Astrocyte of the cerebellum (primary cell): ENCODE measurements around the gene REP15.

ENCODE experiments used
- DNase-seq: peaks from one replicate; pipeline ENCODE4 v3.0.0-alpha.2; 2011; ENCODE audit warnings: low read depth
- H3K4me3 ChIP-seq: 2 replicates; pipeline ENCODE4 v1.5.1; 2011; ENCODE audit warnings: mild to moderate bottlenecking, low read depth, low read length, moderate library complexity
- in situ Hi-C: cut with HindIII; loops from 2 replicates; pipeline ENCODE4 v1.10.0; 2017; ENCODE audit warnings: low sequenced_read_pairs
- TF ChIP-seq, protein P1 (sequence below): IDR thresholded peaks from 2 replicates; pipeline ENCODE4 v1.5.1; 2012; ENCODE audit warnings: low read length, low read depth, moderate library complexity, mild to moderate bottlenecking; ENCODE audit errors: missing control alignments

Gene REP15

DNA sequence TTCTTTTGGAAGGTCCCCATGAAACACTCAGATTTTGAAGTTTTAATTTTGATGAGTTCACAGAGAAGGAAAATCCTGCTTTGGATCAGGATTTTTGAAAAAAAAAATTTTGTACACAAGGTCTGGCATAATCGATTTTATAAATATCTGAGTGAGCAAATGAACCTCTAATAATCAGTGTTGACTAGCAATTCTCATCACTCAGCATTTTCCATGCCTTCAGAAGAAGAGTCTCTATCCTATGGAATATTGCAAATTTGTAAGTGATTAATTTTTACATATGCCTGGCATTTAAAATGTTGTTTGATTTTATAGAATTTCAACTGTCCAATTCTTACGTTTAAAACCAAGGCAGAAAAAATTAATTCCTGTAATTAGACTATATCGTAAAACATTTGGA lies 30.5 kb upstream of the REP15 start:
- TF ChIP-seq, protein P1, sequence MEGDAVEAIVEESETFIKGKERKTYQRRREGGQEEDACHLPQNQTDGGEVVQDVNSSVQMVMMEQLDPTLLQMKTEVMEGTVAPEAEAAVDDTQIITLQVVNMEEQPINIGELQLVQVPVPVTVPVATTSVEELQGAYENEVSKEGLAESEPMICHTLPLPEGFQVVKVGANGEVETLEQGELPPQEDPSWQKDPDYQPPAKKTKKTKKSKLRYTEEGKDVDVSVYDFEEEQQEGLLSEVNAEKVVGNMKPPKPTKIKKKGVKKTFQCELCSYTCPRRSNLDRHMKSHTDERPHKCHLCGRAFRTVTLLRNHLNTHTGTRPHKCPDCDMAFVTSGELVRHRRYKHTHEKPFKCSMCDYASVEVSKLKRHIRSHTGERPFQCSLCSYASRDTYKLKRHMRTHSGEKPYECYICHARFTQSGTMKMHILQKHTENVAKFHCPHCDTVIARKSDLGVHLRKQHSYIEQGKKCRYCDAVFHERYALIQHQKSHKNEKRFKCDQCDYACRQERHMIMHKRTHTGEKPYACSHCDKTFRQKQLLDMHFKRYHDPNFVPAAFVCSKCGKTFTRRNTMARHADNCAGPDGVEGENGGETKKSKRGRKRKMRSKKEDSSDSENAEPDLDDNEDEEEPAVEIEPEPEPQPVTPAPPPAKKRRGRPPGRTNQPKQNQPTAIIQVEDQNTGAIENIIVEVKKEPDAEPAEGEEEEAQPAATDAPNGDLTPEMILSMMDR = no peak
- in situ Hi-C loops = no loop called here
- no peak overlapping the region for H3K4me3 ChIP-seq
- no peak for DNase-seq

DNA sequence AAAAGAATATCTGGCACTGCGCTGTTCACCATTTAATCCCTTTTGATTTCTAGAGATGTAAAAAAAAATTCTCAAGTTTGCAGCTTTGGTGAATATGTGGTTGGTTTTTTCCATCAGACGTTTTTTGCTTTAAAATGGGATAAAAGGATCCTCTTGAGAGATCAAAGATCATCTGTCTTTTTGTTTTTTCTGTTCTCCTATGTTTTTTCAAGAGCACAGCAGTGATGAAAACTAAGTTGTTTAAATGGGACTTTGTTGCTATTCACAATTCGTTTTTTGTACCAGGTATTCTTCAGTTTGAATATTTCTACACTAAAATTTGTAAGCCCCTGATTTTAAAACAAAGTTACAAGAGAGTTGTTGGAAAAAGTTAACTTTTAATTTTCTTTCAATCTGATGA lies 29.7 kb upstream of the REP15 start:
- no peak overlapping the region for H3K4me3 ChIP-seq
- TF ChIP-seq, protein P1 = no peak
- in situ Hi-C loops = no loop called here
- DNase-seq = no peak

DNA sequence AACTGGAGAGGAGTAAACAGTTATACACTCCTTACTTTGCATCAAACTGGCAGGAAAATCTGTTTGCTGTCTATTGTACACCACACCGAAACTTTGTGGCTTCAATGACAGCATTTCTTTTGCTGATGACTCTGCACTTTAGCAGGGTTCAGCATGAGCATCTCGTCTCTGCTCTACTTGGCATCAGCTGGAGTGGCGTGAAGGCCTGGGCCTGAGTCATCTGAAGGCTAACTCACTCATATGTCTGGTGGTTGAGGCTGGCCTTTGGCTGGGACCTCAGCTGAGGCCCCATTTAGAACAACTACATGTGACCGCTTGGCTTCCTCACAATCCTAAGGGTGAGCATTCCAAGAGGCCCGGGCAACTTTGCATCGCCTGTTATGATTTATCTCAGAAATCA lies 28.7 kb upstream of the REP15 start:
- H3K4me3 ChIP-seq = no peak overlapping the region
- DNase-seq = peak; percentile 51
- TF ChIP-seq, protein P1 = no peak
- in situ Hi-C loops = no loop called here

DNA sequence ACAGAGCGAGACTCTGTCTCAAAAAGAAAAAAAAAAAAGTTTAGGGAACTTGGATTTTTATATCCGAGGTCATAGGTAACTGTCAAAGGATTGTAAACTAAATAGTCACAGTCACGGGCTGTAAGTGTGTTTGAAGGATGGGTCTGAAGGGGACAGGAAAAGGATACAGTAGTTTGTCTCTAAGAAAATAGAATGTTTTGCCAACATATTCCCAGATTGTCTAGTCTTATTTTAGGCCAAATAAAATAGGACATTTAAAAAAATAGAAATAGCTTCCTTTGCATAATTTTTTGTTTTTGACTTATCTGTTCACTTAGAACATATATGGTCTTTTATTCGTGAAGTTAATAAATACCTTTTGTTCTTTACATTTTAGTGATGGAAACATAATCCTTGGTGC lies 24.2 kb upstream of the REP15 start:
- in situ Hi-C loops = no loop called here
- no peak for DNase-seq
- TF ChIP-seq, protein P1 = no peak
- no peak overlapping the region for H3K4me3 ChIP-seq

DNA sequence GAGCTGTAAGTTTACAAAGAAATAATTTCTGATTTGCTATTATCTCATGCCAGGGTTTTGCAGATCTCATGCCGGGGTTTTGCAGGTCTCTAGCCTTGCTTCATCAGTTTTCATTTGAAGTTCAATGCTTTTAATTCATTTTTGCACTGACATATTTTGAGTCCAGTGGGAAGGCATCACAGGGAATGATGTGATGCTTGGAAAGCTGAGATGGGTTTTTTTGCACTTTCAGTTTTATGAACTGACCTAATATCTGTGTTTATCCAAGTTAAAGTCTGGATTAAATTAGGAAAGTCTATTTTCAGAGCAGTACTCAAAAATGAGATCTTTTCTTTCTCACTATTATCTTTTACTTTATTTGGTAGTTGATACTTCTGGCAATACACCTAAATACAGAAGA lies 23.6 kb upstream of the REP15 start:
- no peak for DNase-seq
- in situ Hi-C loops = no loop called here
- no peak overlapping the region for H3K4me3 ChIP-seq
- TF ChIP-seq, protein P1 = no peak

DNA sequence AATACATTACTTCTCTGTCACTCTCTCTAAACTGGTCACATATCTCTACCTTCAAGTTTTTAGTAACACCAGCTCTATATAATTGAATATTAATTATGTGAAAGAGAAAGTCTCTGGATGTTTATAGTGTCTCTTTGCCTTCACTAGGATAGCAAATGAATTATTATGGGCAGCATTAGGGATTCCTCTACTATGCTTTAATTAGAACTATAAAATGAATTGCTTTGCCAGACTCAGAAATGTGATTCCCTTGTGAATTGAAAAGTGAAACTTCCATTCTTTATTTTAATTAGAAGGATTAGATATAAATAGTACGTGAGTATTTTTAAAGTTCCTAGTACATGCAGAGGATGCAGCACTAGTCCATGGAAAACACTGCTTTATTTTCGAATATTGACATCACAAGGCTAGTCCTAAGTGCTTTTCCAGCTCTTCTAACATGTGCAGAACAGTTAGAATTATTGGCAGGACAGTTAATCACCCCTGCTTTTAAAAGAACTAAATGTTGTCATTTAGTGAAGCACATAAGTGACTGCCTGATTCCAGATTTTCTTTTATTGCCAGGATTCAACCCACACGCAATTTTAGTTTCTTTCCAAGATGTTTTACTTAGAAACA lies 23.0 kb upstream of the REP15 start:
- in situ Hi-C loops = no loop called here
- no peak for DNase-seq
- no peak overlapping the region for H3K4me3 ChIP-seq
- TF ChIP-seq, protein P1 = no peak
